CD14-positive monocyte (primary cell): Measurements from ENCODE around the gene TANGO6. TPM values are rescaled to one million over a fixed set of nuclear protein-coding genes. Genes with fewer than 3 reads are reported as not detected.
A peak's percentile ranks its signal among the peaks of the same experiment; 100 is the strongest.

Experiments
- DNase-seq, 3 donors: peaks; one replicate each; pipeline ENCODE4 v3.0.0-alpha.2; 2011 to 2022
- H2AFZ ChIP-seq: 2 replicates; pipeline ENCODE4 v1.6.0; 2012; ENCODE audit warnings: mild to moderate bottlenecking, low read depth, low read length, inconsistent platforms; ENCODE audit not compliant: insufficient read depth, poor library complexity, severe bottlenecking
- H3K27ac ChIP-seq, 2 donors: 1 replicate in 1 of 2; 2 replicates in 1 of 2; pipeline ENCODE4 v1.5.1; 2012 to 2013; ENCODE audit warnings: low read length in 2 of 2, control low read depth in 1 of 2, inconsistent platforms in 1 of 2, low read depth in 1 of 2, mild to moderate bottlenecking in 1 of 2
- H3K27me3 ChIP-seq, 2 donors: one replicate each; pipeline versions ENCODE4 v1.6.0 to v1.6.1; 2011 to 2013; ENCODE audit warnings: low read length in 2 of 2; ENCODE audit not compliant: control insufficient read depth in 2 of 2, insufficient read depth in 2 of 2
- H3K36me3 ChIP-seq, 2 donors: replicated peaks in 1 of 2; 1 replicate in 1 of 2; 2 replicates in 1 of 2; pipeline versions ENCODE4 v1.5.1 to v1.6.1; 2012 to 2013; ENCODE audit warnings: low read length in 2 of 2, control low read depth in 1 of 2, inconsistent platforms in 1 of 2, mild to moderate bottlenecking in 1 of 2; ENCODE audit not compliant: insufficient read depth in 2 of 2, control insufficient read depth in 1 of 2
- H3K4me1 ChIP-seq, 2 donors: 1 replicate in 1 of 2; 2 replicates in 1 of 2; pipeline versions ENCODE4 v1.5.1 to v1.6.1; 2012 to 2013; ENCODE audit warnings: low read length in 2 of 2, control low read depth in 1 of 2, inconsistent platforms in 1 of 2, mild to moderate bottlenecking in 1 of 2, moderate library complexity in 1 of 2; ENCODE audit not compliant: insufficient read depth in 2 of 2, control insufficient read depth in 1 of 2
- H3K4me2 ChIP-seq: replicated peaks from 2 replicates; pipeline ENCODE3; 2012; ENCODE audit warnings: low read length, moderate library complexity, mild to moderate bottlenecking; ENCODE audit not compliant: poor library complexity, severe bottlenecking; ENCODE audit errors: extremely low read depth
- H3K4me3 ChIP-seq, 3 experiments: fragments of 200-600 bp in 1 of 3; sonication (generic) in 1 of 3; replicated peaks in 1 of 3; 1 replicate in 2 of 3; 2 replicates in 1 of 3; pipeline ENCODE4 v1.5.1; 2011 to 2013; ENCODE audit warnings: low read length in 3 of 3, mild to moderate bottlenecking in 3 of 3, control low read depth in 2 of 3, low read depth in 2 of 3, inconsistent platforms in 1 of 3, moderate library complexity in 1 of 3
- H3K79me2 ChIP-seq: 2 replicates; pipeline ENCODE4 v1.6.0; 2012; ENCODE audit warnings: mild to moderate bottlenecking, control low read depth, inconsistent platforms, low read length, moderate library complexity; ENCODE audit not compliant: insufficient read depth
- H3K9ac ChIP-seq: 2 replicates; pipeline ENCODE4 v1.6.0; 2017; ENCODE audit warnings: low read length, mild to moderate bottlenecking; ENCODE audit not compliant: insufficient read depth, poor library complexity, severe bottlenecking
- H3K9me3 ChIP-seq, 2 donors: replicated peaks in 1 of 2; 1 replicate in 1 of 2; 2 replicates in 1 of 2; pipeline versions ENCODE4 v1.5.1 to v1.6.1; 2012 to 2013; ENCODE audit warnings: low read length in 2 of 2, control low read depth in 1 of 2; ENCODE audit not compliant: control insufficient read depth in 1 of 2, insufficient read depth in 1 of 2
- H4K20me1 ChIP-seq: 2 replicates; pipeline ENCODE4 v1.6.0; 2012; ENCODE audit warnings: mild to moderate bottlenecking, low read length, control low read depth, moderate library complexity; ENCODE audit not compliant: insufficient read depth
- H3K27ac Mint-ChIP-seq, 7 donors: one replicate each; pipeline ENCODE4 v1.8.0; 2020; ENCODE audit warnings: mild to moderate bottlenecking in 7 of 7, mixed read lengths in 7 of 7, moderate library complexity in 6 of 7, inconsistent platforms in 2 of 7
- H3K27me3 Mint-ChIP-seq, 3 donors: one replicate each; pipeline ENCODE4 v1.8.0; 2021 to 2022; ENCODE audit warnings: low read depth in 3 of 3, mild to moderate bottlenecking in 3 of 3, mixed read lengths in 3 of 3, moderate library complexity in 3 of 3, inconsistent platforms in 1 of 3
- H3K36me3 Mint-ChIP-seq, 2 donors: one replicate each; pipeline ENCODE4 v1.8.0; 2020; ENCODE audit warnings: mixed read lengths in 2 of 2, inconsistent platforms in 1 of 2, mild to moderate bottlenecking in 1 of 2
- H3K4me1 Mint-ChIP-seq: one replicate; pipeline ENCODE4 v1.8.0; 2020; ENCODE audit warnings: mild to moderate bottlenecking, mixed read lengths
- H3K4me3 Mint-ChIP-seq, 2 donors: one replicate each; pipeline ENCODE4 v1.8.0; 2020; ENCODE audit warnings: mild to moderate bottlenecking in 2 of 2, mixed read lengths in 2 of 2, moderate library complexity in 1 of 2
- H3K9me3 Mint-ChIP-seq, 7 donors: one replicate each; pipeline ENCODE4 v1.8.0; 2020 to 2022; ENCODE audit warnings: mixed read lengths in 7 of 7, mild to moderate bottlenecking in 6 of 7, moderate library complexity in 6 of 7, inconsistent platforms in 2 of 7
- WGBS: methylation state at CpG from one replicate; pipeline ENCODE4 v1.1.5; 2013; ENCODE audit warnings: missing lambda C conversion rate; ENCODE audit not compliant: insufficient coverage; 5-methylcytosine and 5-hydroxymethylcytosine counted together
- intact Hi-C, 2 donors: fragments of 100-400 bp; cut with micrococcal nuclease; formaldehyde crosslinking; loops; one replicate each; pipeline versions ENCODE4 v1.15.0 to v1.15.1; 2023
- polyA plus RNA-seq, 3 donors: library from polyadenylated mRNA; depleted of rRNA in 1 of 3; unstranded in 2 of 3; stranded (reverse) in 1 of 3; fragments of 300-500 nt in 2 of 3; fragments of >200 nt in 1 of 3; fragmentation: Illumina TruSeq in 2 of 3; gene quantifications; 1 replicate in 2 of 3; 2 replicates in 1 of 3; pipeline ENCODE4 v1.2.3, GENCODE V29; 2012 to 2021
- TF ChIP-seq, protein P1 (sequence below): fragments of 200-600 bp; IDR thresholded peaks from one replicate; pipeline ENCODE4 v1.8.0; 2022; ENCODE audit warnings: antibody characterized with exemption, mild to moderate bottlenecking

The TANGO6 gene
- polyA plus RNA-seq, 3 donors: 6.5 to 8.1 (median 7.3) TPM

DNA sequence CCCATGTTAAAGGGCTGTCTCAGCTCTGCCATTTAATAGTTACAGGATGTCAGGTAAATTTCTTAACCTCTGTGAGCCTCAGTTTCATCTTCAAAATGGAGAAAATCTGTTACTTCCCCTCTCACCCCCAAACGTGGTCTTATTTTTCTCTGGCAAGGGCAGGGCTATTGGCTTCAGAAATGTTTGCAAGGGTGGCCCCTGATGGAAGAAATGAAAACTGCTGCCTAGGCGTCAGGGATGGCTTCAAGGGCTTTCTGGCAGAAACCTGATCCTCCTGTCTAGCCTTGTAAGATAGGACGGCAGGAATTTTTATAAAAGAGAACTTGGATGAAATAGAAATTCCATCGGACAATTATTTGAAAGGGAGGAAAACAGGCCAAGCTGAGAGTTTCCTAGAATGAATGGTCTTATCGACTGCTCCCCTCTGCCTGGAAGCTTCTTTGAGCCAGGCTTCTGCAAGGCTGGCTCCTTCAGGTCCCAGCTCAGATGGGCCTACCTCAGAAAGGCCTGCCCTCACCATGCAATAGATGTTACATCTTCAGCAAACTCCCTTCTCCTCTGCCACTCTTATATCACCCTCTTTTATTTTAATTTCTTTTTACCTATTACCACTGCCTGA is 43.0 kb upstream of the TANGO6 start:
- Histone ChIP-seq H3K27me3 (no peaks in the 10 kb centered on the region), H2AFZ (no peak overlapping the region), H3K9ac (no peak overlapping the region), H3K36me3 (no peaks in the 10 kb centered on the region), H4K20me1 (no peaks in the 10 kb centered on the region), H3K4me1 (no peaks in the 10 kb centered on the region), H3K9me3 (no peaks in the 10 kb centered on the region), H3K4me3 (no peak overlapping the region), H3K27ac (no peak overlapping the region), H3K4me2 (no peak overlapping the region), H3K79me2 (no peaks in the 10 kb centered on the region)
- WGBS: 43% methylated on average over 4 of the region's 5 CpGs
- H3K27me3 Mint-ChIP-seq: peaks cover 2 to 5% (median 3%) of the 10 kb centered on the region in 3 donors
- peak in 2 of 3 donors; percentile 16 to 41 for DNase-seq
- H3K4me3 Mint-ChIP-seq: no peak overlapping the region
- no peak overlapping the region for H3K27ac Mint-ChIP-seq
- TF ChIP-seq, protein P1, sequence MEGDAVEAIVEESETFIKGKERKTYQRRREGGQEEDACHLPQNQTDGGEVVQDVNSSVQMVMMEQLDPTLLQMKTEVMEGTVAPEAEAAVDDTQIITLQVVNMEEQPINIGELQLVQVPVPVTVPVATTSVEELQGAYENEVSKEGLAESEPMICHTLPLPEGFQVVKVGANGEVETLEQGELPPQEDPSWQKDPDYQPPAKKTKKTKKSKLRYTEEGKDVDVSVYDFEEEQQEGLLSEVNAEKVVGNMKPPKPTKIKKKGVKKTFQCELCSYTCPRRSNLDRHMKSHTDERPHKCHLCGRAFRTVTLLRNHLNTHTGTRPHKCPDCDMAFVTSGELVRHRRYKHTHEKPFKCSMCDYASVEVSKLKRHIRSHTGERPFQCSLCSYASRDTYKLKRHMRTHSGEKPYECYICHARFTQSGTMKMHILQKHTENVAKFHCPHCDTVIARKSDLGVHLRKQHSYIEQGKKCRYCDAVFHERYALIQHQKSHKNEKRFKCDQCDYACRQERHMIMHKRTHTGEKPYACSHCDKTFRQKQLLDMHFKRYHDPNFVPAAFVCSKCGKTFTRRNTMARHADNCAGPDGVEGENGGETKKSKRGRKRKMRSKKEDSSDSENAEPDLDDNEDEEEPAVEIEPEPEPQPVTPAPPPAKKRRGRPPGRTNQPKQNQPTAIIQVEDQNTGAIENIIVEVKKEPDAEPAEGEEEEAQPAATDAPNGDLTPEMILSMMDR: peak; percentile 68
- H3K4me1 Mint-ChIP-seq: peaks cover 3% of the 10 kb centered on the region
- no peaks in the 10 kb centered on the region for H3K9me3 Mint-ChIP-seq
- no peaks in the 10 kb centered on the region for H3K36me3 Mint-ChIP-seq
- intact Hi-C loops: loop anchor here in 1 of 2 donors (10.0 kb wide), 1 partner anchor 96 kb away; no protein-coding TSS in a partner anchor

DNA sequence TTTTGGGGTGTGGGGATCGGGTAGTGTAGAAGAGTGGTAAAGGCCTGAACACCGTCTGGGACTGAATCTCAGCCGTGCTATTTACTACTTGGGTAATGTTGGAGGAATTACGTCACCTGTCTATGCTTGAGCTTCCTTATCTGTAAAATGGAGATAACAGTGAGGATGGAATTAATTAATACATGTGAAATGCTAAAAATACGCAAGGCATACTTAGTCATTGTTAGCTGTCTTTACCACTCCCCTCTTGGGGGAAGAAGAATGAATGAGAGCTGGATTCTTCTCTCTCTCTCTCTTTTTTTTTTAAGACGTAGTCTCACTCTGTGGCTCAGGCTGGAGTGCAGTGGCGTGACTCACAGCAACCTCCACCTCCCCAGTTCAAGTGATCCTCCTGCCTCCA is 41.1 kb upstream of the TANGO6 start:
- Mint-ChIP-seq H3K36me3 (no peaks in the 10 kb centered on the region), H3K4me3 (no peak overlapping the region), H3K9me3 (no peaks in the 10 kb centered on the region), H3K27ac (no peak overlapping the region), H3K4me1 (peaks cover 3% of the 10 kb centered on the region), H3K27me3 (peaks cover 3 to 11% (median 5%) of the 10 kb centered on the region in 3 donors)
- TF ChIP-seq, protein P1: no peak
- WGBS: 76% methylated on average over 3 of the region's 7 CpGs
- no peaks in the 10 kb centered on the region for H3K27me3 ChIP-seq
- no peaks in the 10 kb centered on the region for H3K36me3 ChIP-seq
- H3K9ac ChIP-seq: no peak overlapping the region
- H3K27ac ChIP-seq: no peak overlapping the region
- no peak overlapping the region for H3K4me2 ChIP-seq
- H2AFZ ChIP-seq: no peak overlapping the region
- DNase-seq: no peak
- H3K79me2 ChIP-seq: no peaks in the 10 kb centered on the region
- intact Hi-C loops: loop anchor here in 1 of 2 donors (10.0 kb wide), 1 partner anchor 97 kb away; no protein-coding TSS in a partner anchor
- no peak overlapping the region for H3K4me3 ChIP-seq
- H3K4me1 ChIP-seq: no peaks in the 10 kb centered on the region
- no peaks in the 10 kb centered on the region for H3K9me3 ChIP-seq
- H4K20me1 ChIP-seq: no peaks in the 10 kb centered on the region
